Osteocyte (in vitro differentiated cells): ENCODE measurements around the gene SUPT4H1. TPM values are rescaled to one million over a fixed set of nuclear protein-coding genes. Genes with fewer than 3 reads are reported as not detected.

Experiments
- DNase-seq: peaks from one replicate; pipeline ENCODE4 v3.0.0; 2021; ENCODE audit warnings: mixed read lengths; ENCODE audit not compliant: unreplicated experiment; ENCODE audit errors: extremely low spot score
- H3K27ac Mint-ChIP-seq: one replicate; pipeline ENCODE4 v1.8.0; 2021; ENCODE audit warnings: mild to moderate bottlenecking, mixed read lengths; ENCODE audit not compliant: unreplicated experiment
- H3K27me3 Mint-ChIP-seq: one replicate; pipeline ENCODE4 v1.8.0; 2021; ENCODE audit warnings: mixed read lengths; ENCODE audit not compliant: unreplicated experiment
- H3K36me3 Mint-ChIP-seq: one replicate; pipeline ENCODE4 v1.8.0; 2021; ENCODE audit warnings: mixed read lengths; ENCODE audit not compliant: unreplicated experiment
- H3K4me1 Mint-ChIP-seq: one replicate; pipeline ENCODE4 v1.8.0; 2021; ENCODE audit warnings: mixed read lengths; ENCODE audit not compliant: unreplicated experiment
- H3K4me3 Mint-ChIP-seq: one replicate; pipeline ENCODE4 v1.8.0; 2021; ENCODE audit warnings: mild to moderate bottlenecking, moderate library complexity, mixed read lengths; ENCODE audit not compliant: unreplicated experiment
- H3K9me3 Mint-ChIP-seq: one replicate; pipeline ENCODE4 v1.8.0; 2021; ENCODE audit warnings: mixed read lengths; ENCODE audit not compliant: unreplicated experiment
- total RNA-seq: library from RNA; stranded (reverse); gene quantifications from 2 replicates; pipeline ENCODE4 v1.2.1, GENCODE V29; 2021
- TF ChIP-seq, protein P1 (sequence below): fragments of 200-600 bp; sonication (generic); IDR thresholded peaks from 2 replicates; pipeline ENCODE4 v1.5.0; 2021; ENCODE audit warnings: antibody characterized with exemption, mild to moderate bottlenecking, moderate library complexity

The SUPT4H1 gene
- total RNA-seq, 1 donor from 2014 or later, result 77.0 TPM

DNA sequence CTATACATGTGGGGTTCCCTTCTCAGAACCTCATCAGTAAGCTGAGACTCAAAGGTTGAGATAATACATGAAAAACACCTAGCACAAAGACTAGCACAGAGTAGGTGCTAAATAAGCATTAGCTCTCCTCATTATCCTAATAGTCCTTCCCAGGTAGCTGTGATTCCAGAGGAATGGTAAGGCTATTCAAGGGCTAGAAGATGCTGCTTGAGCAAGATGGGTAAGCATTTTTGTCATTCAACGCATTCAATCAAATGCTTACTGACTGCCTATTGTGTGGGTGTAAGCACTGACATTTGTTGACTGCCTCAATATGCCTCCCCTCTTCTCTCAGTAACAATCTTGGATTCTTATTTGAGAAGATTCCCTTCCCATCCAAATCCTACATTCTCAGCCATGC is 4.0 kb downstream of the SUPT4H1 start:
- TF ChIP-seq, protein P1, sequence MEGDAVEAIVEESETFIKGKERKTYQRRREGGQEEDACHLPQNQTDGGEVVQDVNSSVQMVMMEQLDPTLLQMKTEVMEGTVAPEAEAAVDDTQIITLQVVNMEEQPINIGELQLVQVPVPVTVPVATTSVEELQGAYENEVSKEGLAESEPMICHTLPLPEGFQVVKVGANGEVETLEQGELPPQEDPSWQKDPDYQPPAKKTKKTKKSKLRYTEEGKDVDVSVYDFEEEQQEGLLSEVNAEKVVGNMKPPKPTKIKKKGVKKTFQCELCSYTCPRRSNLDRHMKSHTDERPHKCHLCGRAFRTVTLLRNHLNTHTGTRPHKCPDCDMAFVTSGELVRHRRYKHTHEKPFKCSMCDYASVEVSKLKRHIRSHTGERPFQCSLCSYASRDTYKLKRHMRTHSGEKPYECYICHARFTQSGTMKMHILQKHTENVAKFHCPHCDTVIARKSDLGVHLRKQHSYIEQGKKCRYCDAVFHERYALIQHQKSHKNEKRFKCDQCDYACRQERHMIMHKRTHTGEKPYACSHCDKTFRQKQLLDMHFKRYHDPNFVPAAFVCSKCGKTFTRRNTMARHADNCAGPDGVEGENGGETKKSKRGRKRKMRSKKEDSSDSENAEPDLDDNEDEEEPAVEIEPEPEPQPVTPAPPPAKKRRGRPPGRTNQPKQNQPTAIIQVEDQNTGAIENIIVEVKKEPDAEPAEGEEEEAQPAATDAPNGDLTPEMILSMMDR, result no peak
- Mint-ChIP-seq H3K27ac (no peak overlapping the region), H3K36me3 (peaks cover 58% of the 10 kb centered on the region), H3K4me1 (peaks cover 17% of the 10 kb centered on the region), H3K9me3 (no peaks in the 10 kb centered on the region), H3K27me3 (no peaks in the 10 kb centered on the region), H3K4me3 (no peak overlapping the region)
- DNase-seq, result no peak

- H3K36me3 Mint-ChIP-seq, result peaks cover 50% of the 10 kb centered on the region
- H3K27ac Mint-ChIP-seq, result no peak overlapping the region
- H3K4me3 Mint-ChIP-seq, result no peak overlapping the region
These were observed 6.5 kb downstream of the SUPT4H1 start for GRCh38 chr17:58345500-58345899.

GRCh38 chr17:58344791-58345157 is 7.2 kb downstream of the SUPT4H1 start:
- Mint-ChIP-seq H3K27ac (no peak overlapping the region), H3K27me3 (no peaks in the 10 kb centered on the region), H3K36me3 (peaks cover 49% of the 10 kb centered on the region), H3K9me3 (no peaks in the 10 kb centered on the region), H3K4me1 (peaks cover 2% of the 10 kb centered on the region), H3K4me3 (no peak overlapping the region)
- TF ChIP-seq, protein P1, result no peak
- DNase-seq, result no peak

More at GRCh38 chr17:58345500-58345899, 6.5 kb downstream of the SUPT4H1 start:
- DNase-seq, result no peak
- peaks cover 2% of the 10 kb centered on the region for H3K4me1 Mint-ChIP-seq
- no peaks in the 10 kb centered on the region for H3K27me3 Mint-ChIP-seq
- no peaks in the 10 kb centered on the region for H3K9me3 Mint-ChIP-seq
- TF ChIP-seq, protein P1, result no peak

DNA sequence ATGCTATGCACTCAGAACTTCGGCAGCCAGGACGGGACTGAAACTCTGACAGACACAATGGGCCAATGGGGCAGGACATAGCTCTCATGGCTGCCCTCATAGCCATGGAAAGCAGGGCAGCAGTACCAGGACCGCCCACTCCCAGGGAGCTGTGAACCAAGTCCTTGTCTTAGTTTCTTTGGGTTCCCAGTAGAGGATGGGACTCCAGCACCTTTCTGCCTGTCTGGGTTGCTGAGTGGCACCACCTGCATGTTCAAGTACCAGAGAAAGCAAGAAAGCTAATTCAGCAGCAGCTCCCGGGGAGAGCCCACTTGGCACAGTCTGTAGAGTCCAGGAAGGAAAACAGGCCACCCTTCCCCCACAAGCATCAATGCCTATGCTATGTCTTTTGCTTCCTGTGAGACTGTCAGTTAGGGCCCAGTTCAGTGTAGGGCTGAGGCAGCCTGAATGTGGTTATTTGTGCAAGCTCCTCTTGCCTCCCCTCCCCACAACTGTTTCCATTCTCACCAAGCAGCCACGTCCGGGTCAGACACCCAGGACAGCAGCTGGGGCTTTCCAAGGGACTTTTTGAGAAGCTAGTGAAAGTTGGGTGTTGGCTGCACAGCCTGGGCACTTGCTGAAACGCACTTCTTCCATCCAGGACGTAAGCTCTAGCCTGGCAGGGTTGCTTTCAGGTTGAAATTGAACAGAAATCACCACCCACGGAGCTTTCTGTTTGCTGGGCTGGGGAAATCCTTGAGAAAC is 7.8 kb downstream of the SUPT4H1 start:
- DNase-seq, result no peak
- H3K27me3 Mint-ChIP-seq, result no peaks in the 10 kb centered on the region
- no peak overlapping the region for H3K4me3 Mint-ChIP-seq
- no peaks in the 10 kb centered on the region for H3K4me1 Mint-ChIP-seq
- TF ChIP-seq, protein P1, result no peak
- H3K27ac Mint-ChIP-seq, result no peak overlapping the region
- no peaks in the 10 kb centered on the region for H3K9me3 Mint-ChIP-seq
- H3K36me3 Mint-ChIP-seq, result peaks cover 44% of the 10 kb centered on the region

DNA sequence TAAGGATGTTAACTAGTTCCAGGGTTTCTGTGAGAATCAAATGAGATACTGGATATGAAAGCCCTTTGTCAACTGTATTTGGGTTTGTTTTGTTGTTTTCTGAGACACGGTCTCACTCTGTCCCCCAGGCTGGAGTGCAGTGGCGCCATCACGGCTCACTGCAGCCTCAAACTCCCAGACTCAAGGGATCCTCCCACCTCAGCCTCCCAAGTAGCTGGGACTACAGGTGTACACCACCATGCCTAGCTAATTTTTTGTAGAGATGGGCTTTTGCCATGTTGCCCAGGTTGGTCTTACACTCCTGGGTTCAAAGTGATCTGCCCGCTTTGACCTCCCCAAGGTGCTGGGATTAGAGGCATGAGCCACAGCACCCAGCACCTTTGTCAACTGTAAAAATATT is 8.9 kb downstream of the SUPT4H1 start:
- DNase-seq, result no peak
- H3K36me3 Mint-ChIP-seq, result peaks cover 35% of the 10 kb centered on the region
- TF ChIP-seq, protein P1, result no peak
- no peak overlapping the region for H3K4me3 Mint-ChIP-seq
- no peaks in the 10 kb centered on the region for H3K27me3 Mint-ChIP-seq
- H3K4me1 Mint-ChIP-seq, result peaks cover 5% of the 10 kb centered on the region
- no peaks in the 10 kb centered on the region for H3K9me3 Mint-ChIP-seq
- no peak overlapping the region for H3K27ac Mint-ChIP-seq
